Activated CD4-positive, alpha-beta T cell treated with anti-CD3 and anti-CD28 coated beads, Interleukin-2, amount 50 U/mL, for 16 hours (primary cell): ENCODE data around the gene MDN1.

Source experiments
- DNase-seq: peaks from one replicate; pipeline ENCODE4 v3.0.0-alpha.2; 2020

Gene MDN1

GRCh38 chr6:89685311-89685710 is 134.3 kb downstream of the MDN1 start:
- no peak for DNase-seq

- no peak for DNase-seq
Observed at GRCh38 chr6:89682991-89683390, 136.6 kb downstream of the MDN1 start.

- no peak for DNase-seq
Observed at GRCh38 chr6:89681983-89682564, 137.5 kb downstream of the MDN1 start.

- no peak for DNase-seq
Observed at GRCh38 chr6:89680551-89680950, 139.0 kb downstream of the MDN1 start.

- no peak for DNase-seq
Observed at GRCh38 chr6:89680150-89680549, 139.4 kb downstream of the MDN1 start.

GRCh38 chr6:89679215-89680120 is 140.1 kb downstream of the MDN1 start:
- no peak for DNase-seq

- DNase-seq = no peak
Observed at GRCh38 chr6:89678531-89678930, 141.1 kb downstream of the MDN1 start.

- DNase-seq = no peak
Observed at GRCh38 chr6:89675949-89676748, 143.4 kb downstream of the MDN1 start.

GRCh38 chr6:89670935-89671565 is 148.5 kb downstream of the MDN1 start:
- no peak for DNase-seq

- DNase-seq = no peak
Observed at GRCh38 chr6:89669002-89669401, 150.6 kb downstream of the MDN1 start.

- DNase-seq = no peak
Observed at GRCh38 chr6:89667872-89668556, 151.6 kb downstream of the MDN1 start.

GRCh38 chr6:89662659-89663223 is 156.9 kb downstream of the MDN1 start:
- no peak for DNase-seq

GRCh38 chr6:89661559-89661958 is 158.0 kb downstream of the MDN1 start:
- no peak for DNase-seq

GRCh38 chr6:89660981-89661380 is 158.6 kb downstream of the MDN1 start:
- no peak for DNase-seq

- no peak for DNase-seq
Observed at GRCh38 chr6:89657445-89658158, 162.0 kb downstream of the MDN1 start.

GRCh38 chr6:89655122-89655521 is 164.5 kb downstream of the MDN1 start:
- DNase-seq = no peak

GRCh38 chr6:89650579-89650978 is 169.0 kb downstream of the MDN1 start:
- DNase-seq = no peak

- no peak for DNase-seq
Observed at GRCh38 chr6:89649682-89650081, 169.9 kb downstream of the MDN1 start.

- DNase-seq = no peak
Observed at GRCh38 chr6:89644864-89645263, 174.7 kb downstream of the MDN1 start.

- DNase-seq = no peak
Observed at GRCh38 chr6:89643406-89643805, 176.2 kb downstream of the MDN1 start.

GRCh38 chr6:89642956-89643355 is 176.6 kb downstream of the MDN1 start:
- no peak for DNase-seq
